Omental fat pad (tissue), 4 donors: ENCODE results near the gene SP1. TPM values are rescaled to one million over a fixed set of nuclear protein-coding genes. Genes with fewer than 3 reads are reported as not detected.
"Not testable (repeated sequence)": the region's sequence is repeated elsewhere in the genome, so short reads cannot be mapped to it uniquely, and the experiment has no call there.

Source experiments
- ATAC-seq: fragments of 150-250 bp; one replicate; pipeline ENCODE4 v1.9.1; 2016; ENCODE audit warnings: mild to moderate bottlenecking, moderate library complexity; ENCODE audit not compliant: low FRiP score
- DNase-seq: peaks from one replicate; pipeline ENCODE4 v3.0.0-alpha.2; 2019; ENCODE audit warnings: low spot score
- total RNA-seq, 4 donors: library from RNA; depleted of rRNA; stranded (reverse); fragments of >200 nt; gene quantifications; one replicate each; pipeline ENCODE4 v1.1.0, GENCODE V29; 2016
- TF ChIP-seq, protein P1 (sequence below), 3 donors: fragments of 450-650 bp; IDR thresholded peaks; one replicate each; pipeline ENCODE4 v1.5.1; 2016 to 2017; ENCODE audit warnings: antibody characterized with exemption in 3 of 3, mild to moderate bottlenecking in 3 of 3, moderate library complexity in 2 of 3

The SP1 gene
- total RNA-seq = 10 to 100 TPM; 53.1 to 73.8 (median 62.2) TPM

GRCh38 chr12:53380104-53380793 lies at the start of gene SP1:
SP1 (plus strand) TSS chr12:53380176; CDS start chr12:53380292, 116 bp downstream.
- TF ChIP-seq, protein P1, sequence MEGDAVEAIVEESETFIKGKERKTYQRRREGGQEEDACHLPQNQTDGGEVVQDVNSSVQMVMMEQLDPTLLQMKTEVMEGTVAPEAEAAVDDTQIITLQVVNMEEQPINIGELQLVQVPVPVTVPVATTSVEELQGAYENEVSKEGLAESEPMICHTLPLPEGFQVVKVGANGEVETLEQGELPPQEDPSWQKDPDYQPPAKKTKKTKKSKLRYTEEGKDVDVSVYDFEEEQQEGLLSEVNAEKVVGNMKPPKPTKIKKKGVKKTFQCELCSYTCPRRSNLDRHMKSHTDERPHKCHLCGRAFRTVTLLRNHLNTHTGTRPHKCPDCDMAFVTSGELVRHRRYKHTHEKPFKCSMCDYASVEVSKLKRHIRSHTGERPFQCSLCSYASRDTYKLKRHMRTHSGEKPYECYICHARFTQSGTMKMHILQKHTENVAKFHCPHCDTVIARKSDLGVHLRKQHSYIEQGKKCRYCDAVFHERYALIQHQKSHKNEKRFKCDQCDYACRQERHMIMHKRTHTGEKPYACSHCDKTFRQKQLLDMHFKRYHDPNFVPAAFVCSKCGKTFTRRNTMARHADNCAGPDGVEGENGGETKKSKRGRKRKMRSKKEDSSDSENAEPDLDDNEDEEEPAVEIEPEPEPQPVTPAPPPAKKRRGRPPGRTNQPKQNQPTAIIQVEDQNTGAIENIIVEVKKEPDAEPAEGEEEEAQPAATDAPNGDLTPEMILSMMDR (IDR thresholded peaks at IDR 0.05) = no peak
- peak; percentile 78 for ATAC-seq
- DNase-seq = peak; percentile 94

DNA sequence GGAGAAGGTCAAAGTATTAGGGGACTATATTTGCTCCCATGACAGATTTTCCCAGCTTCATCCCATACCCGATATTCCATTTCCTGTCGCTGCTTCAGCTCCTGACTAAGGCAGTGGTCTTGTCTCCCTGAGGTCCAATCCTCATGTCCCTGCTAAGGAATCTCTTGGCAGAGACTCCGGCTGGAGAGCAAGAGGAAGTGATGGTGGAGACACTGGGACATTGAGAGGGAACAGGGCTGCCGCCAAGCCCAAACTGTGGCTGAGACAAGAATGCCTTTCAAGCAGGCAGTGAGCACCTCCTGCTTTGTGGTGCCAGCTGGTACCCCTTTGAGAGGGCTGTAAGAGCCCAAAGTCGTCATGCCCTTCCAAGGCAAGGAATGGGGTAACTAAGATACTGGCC lies 49.3 kb upstream of the SP1 start:
- ATAC-seq (no peak), DNase-seq (no peak)
- TF ChIP-seq, protein P1 (IDR thresholded peaks at IDR 0.05) = no peak

DNA sequence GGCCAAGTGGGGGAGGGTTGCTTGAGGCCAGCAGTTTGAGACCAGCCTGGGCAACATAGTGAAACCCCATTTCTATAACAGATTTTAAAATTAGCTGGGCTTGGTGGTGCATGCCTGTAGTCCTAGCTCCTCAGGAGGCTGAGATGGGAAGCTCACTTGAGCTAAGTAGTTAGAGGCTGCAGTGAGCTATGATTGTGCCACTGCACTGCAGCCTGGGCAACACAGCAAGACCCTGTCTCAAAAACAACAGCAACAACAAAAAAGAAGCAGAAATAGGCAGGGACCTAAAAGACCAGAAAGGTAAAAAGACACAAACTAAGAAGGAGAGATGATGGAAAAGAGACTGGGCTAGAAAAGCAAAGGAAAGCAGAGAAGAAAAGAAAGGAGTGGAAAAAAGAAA lies 47.6 kb upstream of the SP1 start:
- not testable (repeated sequence) for DNase-seq, ATAC-seq

DNA sequence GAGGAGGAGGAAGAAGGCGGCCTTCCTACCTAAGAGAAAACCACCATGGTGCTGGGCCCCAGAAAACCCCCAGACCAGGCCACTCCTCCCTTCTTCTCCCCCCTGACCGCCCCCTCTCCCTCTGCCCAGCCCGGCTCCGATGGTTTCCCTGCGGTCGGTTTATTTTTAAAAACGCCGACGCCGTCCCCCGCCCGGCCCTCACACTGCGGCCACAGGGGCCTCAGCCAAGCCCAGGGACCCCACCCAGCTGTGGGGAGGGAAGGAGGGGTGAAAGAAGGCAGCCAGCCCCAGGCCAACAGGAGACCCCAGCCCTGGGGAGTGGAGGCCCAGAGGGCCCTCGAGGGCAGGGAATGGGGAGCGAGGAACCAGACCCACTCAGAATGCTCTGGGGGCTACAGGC lies 47.2 kb upstream of the SP1 start:
- TF ChIP-seq, protein P1 (IDR thresholded peaks at IDR 0.05) = no peak
- DNase-seq (no peak), ATAC-seq (no peak)

GRCh38 chr12:53333289-53333688 lies 46.7 kb upstream of the SP1 start:
- TF ChIP-seq, protein P1 (IDR thresholded peaks at IDR 0.05) = no peak
- ATAC-seq (no peak), DNase-seq (no peak)

DNA sequence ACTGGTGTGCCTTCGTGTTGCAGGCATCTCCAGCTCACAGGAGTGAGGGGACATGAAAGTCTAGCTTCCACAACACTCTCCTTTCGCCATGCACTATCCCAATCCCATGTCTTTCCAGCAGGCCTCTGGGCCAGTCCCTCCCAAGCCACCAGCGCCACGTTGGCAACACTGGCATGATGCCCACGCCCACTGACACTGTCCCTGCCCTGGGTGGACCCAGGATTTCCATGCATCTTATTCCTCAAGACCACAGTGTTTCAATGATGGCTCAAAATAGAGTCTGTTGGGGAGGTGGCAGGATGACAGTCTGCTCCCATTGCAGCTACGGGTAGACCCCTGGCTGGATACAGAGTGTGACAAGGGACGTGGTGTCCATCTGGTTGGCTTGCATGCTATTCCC lies 46.1 kb upstream of the SP1 start:
- TF ChIP-seq, protein P1 (IDR thresholded peaks at IDR 0.05) = no peak
- no peak for ATAC-seq
- no peak for DNase-seq

GRCh38 chr12:53334822-53335221 lies 45.2 kb upstream of the SP1 start:
- ATAC-seq = no peak
- no peak for DNase-seq
- TF ChIP-seq, protein P1 (IDR thresholded peaks at IDR 0.05) = no peak
